Measurements from ENCODE around the gene PAX8.

The PAX8 gene

DNA sequence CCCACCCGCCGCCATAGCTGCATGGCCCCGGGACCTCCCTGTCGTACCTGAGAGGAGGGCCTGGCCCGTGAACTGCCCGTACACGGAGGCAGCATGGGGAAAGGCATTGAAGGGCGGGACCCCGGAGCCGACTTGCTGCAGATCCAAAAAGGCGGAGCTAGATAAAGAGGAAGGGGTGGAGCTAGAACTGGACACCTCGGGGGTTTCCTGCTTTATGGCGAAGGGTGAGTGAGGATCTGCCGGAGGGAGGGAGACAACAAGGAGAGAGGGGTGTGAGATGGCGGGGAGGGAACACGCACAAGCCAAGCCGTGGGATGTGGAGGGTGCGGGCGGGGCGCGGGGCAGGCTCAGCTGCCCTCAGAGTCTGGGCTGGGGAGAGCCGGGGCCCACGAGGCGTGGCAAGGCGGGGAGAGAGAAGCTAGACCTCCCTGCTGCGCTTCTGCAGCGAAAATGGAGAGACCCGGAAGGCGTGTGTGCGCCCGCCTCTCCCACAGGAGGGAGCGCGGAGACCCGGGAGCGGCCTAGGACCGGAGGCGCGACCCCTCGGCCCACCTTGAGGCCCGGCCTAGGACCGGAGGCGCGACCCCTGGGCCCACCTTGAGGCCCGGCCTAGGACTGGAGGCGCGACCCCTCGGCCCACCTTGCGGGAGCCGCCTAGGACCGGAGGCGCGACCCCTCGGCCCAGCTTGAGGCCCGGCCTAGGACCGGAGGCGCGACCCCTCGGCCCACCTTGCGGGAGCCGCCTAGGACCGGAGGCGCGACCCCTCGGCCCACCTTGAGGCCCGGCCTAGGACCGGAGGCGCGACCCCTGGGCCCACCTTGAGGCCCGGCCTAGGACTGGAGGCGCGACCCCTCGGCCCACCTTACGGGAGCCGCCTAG is 43.1 kb downstream of the PAX8 start:
- peak; percentile 7 for DNase-seq

GRCh38 chr2:113234721-113235346 is 43.9 kb downstream of the PAX8 start:
- DNase-seq, result no peak

- no peak for DNase-seq
These were observed 44.8 kb downstream of the PAX8 start for GRCh38 chr2:113233593-113234550.

DNA sequence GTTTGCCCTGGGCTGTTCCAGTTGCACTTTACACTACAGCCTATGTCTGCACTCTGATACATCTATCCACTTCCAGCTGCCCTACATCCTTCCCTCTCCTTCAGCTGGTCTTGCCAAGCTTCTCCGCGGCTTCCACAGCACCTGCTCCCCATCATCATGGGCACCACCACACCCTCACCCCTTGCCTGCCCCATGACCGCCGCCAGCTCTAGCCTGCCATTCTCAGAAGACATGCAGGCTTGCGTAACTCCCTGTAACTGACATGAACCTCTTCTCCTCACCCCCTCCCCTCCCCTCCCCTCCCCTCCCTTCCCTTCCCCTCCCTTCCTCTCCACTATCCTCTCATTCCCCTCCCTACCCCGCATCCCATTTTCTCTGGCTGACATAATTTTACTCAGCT is 46.0 kb downstream of the PAX8 start:
- DNase-seq, result no peak

GRCh38 chr2:113232123-113232522 is 46.6 kb downstream of the PAX8 start:
- DNase-seq, result no peak

DNA sequence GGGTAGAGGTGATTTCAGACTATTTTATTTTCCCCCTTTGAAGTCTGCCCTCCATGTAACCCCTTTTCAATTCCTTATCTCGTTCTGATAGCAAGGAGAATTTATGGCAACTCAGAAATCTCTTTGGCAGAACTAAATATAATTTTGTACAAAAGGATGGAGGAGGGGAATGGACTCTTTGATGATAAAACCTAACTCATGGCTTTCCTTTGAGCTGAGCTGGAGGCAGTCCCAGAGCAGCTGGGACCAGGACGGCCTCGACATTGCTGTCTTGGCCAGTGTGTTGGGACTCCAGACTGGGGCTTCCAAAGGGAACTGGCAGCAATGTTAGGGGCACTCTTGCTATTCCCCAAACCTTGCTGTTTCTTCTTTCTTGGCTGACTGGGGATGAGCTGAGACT is 47.7 kb downstream of the PAX8 start:
- DNase-seq, result no peak

DNA sequence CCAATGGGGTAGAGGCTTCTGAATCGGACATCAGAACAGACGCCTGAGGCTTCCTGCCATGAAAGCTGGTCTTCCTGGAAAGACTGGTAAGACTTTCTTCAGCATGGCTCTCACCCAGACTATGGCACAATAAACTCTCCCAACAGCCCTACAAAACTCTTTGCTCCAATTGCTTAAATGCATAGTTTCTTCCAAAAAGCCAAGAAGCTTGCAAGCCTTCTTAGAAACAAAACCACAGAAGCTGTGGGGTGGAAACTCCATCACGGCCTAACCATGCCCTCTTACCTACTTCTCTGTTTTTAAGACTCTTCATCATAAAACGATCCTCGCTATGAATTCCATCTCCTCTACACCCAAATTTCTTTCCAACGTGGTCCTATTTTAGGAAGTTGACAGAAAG is 48.2 kb downstream of the PAX8 start:
- DNase-seq, result no peak

DNA sequence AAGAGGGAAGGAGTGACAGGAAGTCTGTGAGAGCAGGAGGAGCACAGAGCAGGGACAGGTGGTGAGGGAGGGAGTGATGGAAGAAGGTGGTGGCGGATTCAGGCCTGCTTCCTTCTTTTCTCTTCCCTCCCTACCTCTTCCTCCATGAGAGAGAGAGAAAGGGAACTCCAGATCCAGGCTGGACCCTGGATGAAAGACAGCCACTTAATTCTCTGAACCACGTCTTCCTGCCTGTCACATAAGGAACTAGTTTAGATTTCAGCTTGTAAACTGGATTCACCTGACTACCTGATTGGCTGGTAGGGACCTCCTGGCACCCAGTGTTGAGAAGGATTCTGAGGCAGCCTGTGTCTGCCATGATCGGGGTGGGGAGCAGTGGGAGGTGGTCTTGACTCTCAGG is 48.9 kb downstream of the PAX8 start:
- DNase-seq, result no peak

DNA sequence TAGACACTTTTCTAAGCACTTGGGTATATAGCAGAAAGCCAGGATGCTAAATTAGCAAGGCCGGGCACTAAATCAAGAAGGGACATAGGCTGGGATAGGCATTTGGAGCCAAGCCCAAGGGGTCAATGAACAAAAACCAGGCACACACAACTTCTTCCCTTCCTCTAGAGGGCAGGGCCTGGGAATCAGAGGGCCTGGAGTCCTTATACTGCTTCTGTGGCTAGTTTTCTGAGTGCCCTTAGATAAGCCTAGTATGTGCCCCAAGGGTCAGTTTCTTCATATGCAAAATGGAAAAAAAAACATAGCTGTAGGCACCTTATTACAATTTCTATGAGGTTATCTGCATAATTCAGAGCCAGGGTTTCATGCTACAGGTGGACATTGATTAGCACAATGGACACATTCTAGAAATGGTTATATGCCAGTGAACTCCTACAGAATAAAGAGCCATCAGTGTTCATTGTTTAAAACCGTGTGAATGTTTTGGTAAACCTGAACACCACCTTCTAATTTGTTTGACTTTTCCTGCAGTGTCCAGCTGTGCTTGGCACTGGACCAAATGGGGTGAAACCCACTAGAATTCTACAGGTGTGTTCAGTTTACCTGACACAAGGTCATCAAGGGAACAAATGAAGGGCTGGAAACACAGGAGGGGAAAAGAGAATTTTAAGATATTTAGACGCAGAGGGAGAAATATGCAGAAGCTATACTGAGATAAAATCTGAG is 49.6 kb downstream of the PAX8 start:
- no peak for DNase-seq

DNA sequence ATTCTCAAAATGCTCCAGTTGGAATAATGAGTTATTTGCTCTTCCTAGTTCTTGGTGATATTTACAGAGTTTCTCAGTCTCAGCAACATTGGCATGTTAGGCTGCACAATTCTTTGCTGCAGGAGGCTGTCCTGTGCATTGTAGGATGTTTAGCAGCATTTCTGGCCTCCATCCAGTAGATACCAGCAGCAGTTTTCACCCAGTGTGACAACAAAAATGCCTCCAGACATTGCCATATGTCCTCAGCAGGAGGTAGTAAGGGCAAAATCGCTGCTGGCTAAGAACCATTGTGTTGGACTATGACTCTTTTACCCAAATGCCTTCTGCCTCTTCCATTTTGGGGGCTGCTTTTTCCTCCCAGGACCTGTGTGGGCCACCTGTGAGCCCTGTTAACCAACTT is 50.4 kb downstream of the PAX8 start:
- DNase-seq, result no peak

DNA sequence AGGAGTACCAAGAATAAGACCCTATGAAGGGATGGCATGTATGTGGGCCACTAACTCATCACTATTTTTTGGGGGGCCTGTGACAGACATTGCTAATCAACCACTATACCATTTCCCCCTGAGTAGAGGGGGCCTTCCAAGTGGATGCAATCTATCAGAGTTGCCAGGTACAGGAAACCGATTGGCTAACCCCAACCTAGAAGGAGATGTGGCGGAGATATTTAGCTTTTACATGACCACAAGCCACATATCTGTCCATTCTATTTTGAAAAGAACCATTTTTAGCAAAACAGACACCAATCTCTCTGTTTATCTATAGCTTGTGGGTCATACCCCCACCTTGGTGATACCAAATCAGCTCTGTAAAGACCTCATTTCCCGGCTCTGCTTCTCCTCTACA is 51.0 kb downstream of the PAX8 start:
- DNase-seq, result no peak

DNA sequence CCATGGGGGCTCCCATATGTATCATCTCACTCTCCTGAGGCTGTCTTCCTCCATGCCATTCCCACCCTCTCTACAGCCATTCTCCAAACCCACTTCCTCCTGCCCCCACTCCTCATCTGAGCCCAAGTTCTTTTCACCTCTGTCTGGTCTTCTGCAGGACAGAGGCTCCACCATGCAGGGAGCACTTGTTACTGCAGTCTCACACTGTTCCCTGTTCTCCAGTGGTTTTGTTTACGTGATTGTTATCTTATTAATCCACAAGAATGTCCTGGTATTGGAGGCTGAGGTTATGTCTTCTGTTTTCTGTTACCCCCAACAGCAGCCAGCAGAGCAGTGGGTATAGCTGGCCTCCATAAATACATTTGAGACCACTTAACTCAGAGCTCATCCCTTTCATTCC is 51.4 kb downstream of the PAX8 start:
- DNase-seq, result no peak

DNA sequence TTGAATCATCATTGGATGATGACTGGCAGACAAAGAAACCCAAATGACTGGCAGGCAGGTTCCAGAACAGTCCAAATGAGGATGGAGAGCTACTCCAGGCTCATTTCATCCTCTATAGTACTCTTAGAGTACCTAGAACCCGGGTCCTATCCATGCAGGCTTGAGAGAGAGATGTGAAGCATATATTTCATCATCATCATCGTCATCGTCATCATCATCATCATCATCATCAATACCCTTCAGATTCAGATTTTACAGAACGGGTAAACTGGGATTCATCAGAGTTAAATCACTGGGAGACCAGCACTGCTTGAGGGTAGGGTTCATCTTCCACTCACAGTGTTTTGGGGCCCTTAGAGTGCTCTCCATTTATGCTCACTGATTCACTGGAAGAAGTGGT is 52.3 kb downstream of the PAX8 start:
- no peak for DNase-seq

DNA sequence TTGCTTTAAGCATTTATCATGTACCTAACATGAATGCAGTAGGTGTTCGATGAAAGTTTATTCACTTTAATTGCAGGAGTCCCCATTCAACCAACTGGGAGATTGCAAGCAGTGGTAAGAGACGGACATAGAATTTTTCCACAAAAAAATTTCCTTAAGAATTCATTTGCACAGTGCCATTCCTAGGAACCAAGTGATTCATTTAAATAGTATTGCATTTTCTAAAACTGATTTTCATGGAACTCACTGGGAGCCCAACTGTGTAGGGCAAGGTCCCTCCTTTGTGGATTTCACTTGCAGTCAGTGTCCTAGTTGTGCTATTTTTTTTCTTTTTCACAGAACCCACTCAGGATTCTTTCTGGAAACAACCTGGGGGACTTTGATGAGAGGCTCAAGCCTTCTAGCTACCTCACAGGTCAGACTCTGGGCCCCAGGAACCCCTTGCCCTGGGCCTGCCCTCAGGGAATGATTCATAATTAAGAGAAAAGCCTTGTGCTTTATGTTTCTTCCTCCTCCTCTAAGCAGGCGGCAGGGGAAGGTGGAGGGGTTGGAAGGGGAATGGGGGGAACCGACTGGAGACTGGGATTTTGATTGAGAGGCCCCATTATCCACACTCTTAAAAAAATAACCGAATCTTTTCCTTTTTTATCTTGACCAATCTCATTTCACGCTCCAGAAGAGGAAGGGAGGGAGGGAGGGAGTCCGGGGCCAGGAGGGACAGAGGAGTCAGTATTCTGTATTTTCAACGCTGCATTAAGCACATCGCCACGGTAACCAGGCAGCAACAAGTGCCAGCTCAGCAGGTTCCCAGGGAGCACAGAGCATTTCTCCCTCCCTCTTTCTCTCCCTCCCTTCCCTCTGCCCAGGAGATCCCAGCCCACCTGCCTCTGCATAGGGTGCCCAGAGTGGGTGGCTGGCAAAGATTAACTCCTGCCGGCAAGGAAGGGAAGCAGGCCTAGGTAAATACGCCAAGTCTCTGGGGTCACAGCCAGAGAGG is 53.2 kb downstream of the PAX8 start:
- DNase-seq, result no peak

GRCh38 chr2:113224647-113225236 is 54.0 kb downstream of the PAX8 start:
- no peak for DNase-seq

DNA sequence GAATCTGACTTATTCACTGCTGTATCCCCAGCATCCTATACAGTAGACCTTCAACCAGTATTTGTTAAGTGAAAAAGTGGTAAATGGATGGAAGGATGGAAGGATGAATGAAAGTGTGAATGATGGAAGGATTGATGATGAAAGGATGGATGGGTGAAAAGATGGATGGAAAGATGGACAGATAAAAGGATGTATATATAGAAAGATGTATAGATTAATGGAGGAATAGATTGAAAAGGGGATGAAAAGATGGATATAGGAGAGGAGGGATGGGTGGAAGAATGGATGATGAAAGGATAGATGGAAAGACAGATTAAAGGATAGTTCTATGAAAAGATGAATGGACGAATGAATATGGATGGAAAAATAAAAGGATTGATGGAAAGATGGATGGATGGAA is 54.9 kb downstream of the PAX8 start:
- DNase-seq, result no peak

DNA sequence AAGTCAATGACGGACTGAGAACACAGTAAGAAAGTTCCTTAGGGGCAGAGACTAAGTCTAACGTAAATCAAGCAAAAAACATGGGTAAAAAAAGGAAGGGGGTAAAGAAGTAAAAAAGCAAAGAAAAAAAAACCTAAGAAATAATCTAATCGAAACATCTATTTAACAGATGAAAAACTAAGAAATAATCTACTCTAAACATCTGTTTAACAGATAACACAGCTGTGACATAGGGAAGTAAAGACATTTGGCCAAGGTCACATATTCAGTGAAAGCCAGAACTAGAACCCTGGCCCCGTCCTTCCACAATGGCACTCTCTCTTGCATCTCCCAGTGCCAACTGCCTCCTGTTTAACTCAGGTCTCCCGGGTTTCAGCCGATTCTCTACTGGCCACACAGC is 56.9 kb downstream of the PAX8 start:
- DNase-seq, result no peak

DNA sequence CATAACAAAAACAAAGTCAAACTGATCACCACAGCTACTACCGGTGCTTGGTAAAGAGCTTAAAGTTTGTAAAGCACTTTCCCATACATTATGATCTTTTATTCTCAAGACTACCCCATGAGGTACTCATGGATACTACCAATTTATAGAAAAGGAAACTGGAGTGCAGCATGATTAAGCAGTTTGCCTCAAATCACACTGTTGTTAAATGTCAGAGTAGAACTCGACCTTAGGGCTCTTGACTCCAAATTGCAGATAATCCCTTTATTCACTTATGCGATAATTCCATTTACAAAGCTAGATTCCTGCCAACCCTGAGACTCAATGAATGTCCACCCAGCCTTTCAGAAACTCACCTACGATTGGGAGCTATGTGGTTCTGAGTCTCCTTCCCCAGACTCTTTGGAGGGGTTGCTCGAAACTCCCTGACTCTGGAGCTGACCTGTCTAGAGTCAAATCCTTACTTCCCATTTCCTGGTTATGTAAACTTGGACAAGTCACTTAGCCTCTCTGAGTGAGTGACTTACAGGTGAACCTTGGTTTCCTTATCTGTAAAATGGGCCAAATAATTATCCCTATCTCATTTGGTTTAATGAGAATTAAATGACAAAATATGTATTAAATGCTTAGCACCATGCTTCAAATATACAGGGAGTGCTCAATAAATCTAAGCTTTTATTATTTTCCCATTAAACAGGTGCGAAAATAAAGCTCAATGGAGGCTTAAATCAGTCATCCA is 57.6 kb downstream of the PAX8 start:
- no peak for DNase-seq

GRCh38 chr2:113219889-113220641 is 58.7 kb downstream of the PAX8 start:
- no peak for DNase-seq

- no peak for DNase-seq
These were observed 59.2 kb downstream of the PAX8 start for GRCh38 chr2:113219525-113219888.

Data from NCI-H1436 treated with DMSO at 0.1 percent for 48 hours (cell line).